ENCODE measurements around the gene SERINC5.

- TF ChIP-seq CTCF (IDR thresholded peaks at IDR 0.05; ENCODE audit: low read length), result no peak
- no peak for TF ChIP-seq EZH2phosphoT487 (IDR thresholded peaks at IDR 0.05; ENCODE audit: low read length)
Observed at GRCh38 chr5:80250801-80251200, 5.0 kb downstream of the SERINC5 start.

All from MM.1S (cell line).